Measurements from ENCODE around the gene PDLIM3. TPM values are rescaled to one million over a fixed set of nuclear protein-coding genes. Genes with fewer than 3 reads are reported as not detected.

Gene PDLIM3
- total RNA-seq, 1 donor from 2014 or later = 63.0 TPM

DNA sequence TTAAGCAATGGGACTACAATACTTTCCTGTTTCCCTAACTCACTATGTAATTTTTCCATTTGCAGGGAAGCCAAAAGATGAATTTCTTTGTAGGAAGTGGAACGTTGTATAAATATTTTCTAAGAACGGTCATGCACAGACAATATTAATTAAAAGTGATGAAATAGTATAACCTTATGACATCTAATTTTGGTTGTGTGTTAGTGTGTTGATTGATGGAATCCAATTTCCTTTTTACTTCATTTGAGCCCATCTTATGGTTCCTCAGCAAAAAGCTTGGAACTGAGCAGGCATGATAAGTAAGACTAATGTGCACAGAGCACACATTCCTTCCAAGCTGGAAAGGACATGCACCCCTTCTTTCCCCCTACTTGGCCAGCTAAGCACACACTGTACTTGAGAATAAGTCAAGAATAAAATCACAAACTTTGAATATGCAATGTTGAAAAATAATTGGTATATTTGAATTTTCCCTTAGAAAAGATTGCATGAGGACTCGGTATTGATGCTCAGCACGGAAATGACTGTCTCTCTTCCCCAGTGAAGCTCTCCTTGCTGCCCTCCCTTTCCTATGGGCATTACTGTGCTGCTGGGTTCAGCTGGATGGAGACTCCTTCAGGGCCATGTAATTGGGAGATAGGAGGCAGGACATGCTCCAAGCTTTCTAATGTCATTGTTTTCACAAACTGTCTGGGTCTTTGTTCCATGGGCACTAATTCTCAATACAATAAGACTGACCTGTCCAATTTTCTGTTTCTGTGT lies 19.2 kb upstream of the PDLIM3 start:
- DNase-seq (ENCODE audit: low spot score) = no peak
- peaks cover 10% of the 10 kb centered on the region for H3K4me1 Mint-ChIP-seq (ENCODE audit: low read depth)
- peaks cover 4% of the 10 kb centered on the region for H3K36me3 Mint-ChIP-seq (ENCODE audit: low read depth)
- TF ChIP-seq, protein P1, sequence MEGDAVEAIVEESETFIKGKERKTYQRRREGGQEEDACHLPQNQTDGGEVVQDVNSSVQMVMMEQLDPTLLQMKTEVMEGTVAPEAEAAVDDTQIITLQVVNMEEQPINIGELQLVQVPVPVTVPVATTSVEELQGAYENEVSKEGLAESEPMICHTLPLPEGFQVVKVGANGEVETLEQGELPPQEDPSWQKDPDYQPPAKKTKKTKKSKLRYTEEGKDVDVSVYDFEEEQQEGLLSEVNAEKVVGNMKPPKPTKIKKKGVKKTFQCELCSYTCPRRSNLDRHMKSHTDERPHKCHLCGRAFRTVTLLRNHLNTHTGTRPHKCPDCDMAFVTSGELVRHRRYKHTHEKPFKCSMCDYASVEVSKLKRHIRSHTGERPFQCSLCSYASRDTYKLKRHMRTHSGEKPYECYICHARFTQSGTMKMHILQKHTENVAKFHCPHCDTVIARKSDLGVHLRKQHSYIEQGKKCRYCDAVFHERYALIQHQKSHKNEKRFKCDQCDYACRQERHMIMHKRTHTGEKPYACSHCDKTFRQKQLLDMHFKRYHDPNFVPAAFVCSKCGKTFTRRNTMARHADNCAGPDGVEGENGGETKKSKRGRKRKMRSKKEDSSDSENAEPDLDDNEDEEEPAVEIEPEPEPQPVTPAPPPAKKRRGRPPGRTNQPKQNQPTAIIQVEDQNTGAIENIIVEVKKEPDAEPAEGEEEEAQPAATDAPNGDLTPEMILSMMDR (IDR thresholded peaks at IDR 0.05) = no peak
- H3K27me3 Mint-ChIP-seq (ENCODE audit: low read depth) = no peaks in the 10 kb centered on the region
- H3K4me3 Mint-ChIP-seq (ENCODE audit: unreplicated experiment) = no peak overlapping the region
- H3K9me3 Mint-ChIP-seq (ENCODE audit: low read depth) = peaks cover 13% of the 10 kb centered on the region
- no peak overlapping the region for H3K27ac Mint-ChIP-seq (ENCODE audit: unreplicated experiment)

GRCh38 chr4:185552254-185552653 lies 16.9 kb upstream of the PDLIM3 start:
- Mint-ChIP-seq H3K4me3 (ENCODE audit: unreplicated experiment) (no peak overlapping the region), H3K4me1 (ENCODE audit: low read depth) (no peaks in the 10 kb centered on the region), H3K36me3 (ENCODE audit: low read depth) (peaks cover 4% of the 10 kb centered on the region), H3K9me3 (ENCODE audit: low read depth) (peaks cover 13% of the 10 kb centered on the region), H3K27me3 (ENCODE audit: low read depth) (no peaks in the 10 kb centered on the region), H3K27ac (ENCODE audit: unreplicated experiment) (no peak overlapping the region)
- no peak for DNase-seq (ENCODE audit: low spot score)
- TF ChIP-seq, protein P1 (IDR thresholded peaks at IDR 0.05) = no peak

DNA sequence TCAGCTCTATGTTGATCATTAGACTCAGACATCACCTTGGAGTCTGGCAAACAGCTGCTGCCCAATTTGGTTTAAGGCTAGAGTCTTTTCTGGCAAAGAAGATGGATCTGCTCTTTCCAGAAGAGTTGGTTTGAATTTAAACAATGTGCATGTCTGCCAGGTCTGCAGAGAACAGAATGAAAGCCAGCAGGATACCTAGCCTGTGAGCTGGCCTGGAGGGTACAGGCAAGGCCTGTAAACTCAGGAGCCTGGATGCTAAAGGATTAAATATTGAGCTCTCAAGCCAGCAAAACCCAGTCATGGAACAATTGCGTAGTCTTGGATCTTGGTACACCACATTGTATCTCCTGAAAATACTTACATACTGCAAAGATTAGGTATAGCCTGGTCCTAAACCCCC lies 15.6 kb upstream of the PDLIM3 start:
- Mint-ChIP-seq H3K27ac (ENCODE audit: unreplicated experiment) (no peak overlapping the region), H3K27me3 (ENCODE audit: low read depth) (no peaks in the 10 kb centered on the region), H3K4me1 (ENCODE audit: low read depth) (no peaks in the 10 kb centered on the region), H3K4me3 (ENCODE audit: unreplicated experiment) (no peak overlapping the region), H3K9me3 (ENCODE audit: low read depth) (peaks cover 3% of the 10 kb centered on the region), H3K36me3 (ENCODE audit: low read depth) (no peaks in the 10 kb centered on the region)
- DNase-seq (ENCODE audit: low spot score) = no peak
- TF ChIP-seq, protein P1 (IDR thresholded peaks at IDR 0.05) = no peak

DNA sequence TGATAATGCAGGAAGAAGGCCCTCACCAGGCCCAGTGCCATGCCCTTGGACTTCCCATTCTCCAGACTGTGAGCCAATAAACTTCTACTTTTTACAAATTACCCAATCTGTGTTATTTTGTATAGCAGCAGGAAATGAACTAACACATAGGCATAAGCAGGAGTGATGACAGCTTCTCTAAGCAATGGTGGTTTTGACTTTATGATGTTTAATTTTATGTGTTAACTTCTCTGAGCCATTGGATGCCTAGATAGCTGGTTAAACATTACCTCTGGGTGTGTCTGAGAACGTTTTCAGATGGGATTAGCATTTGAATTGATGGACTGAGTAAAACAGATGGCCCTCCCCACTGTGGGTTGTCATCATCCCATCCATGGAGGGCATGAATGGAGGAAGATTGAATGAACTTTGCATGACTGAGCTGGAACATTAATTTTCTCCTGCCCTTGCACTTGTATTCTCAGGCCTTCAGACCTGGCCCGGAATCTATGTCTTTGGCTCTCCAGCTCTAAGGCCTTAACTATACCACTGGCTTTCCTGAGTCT lies 13.9 kb upstream of the PDLIM3 start:
- H3K9me3 Mint-ChIP-seq (ENCODE audit: low read depth) = no peaks in the 10 kb centered on the region
- H3K4me3 Mint-ChIP-seq (ENCODE audit: unreplicated experiment) = no peak overlapping the region
- H3K27ac Mint-ChIP-seq (ENCODE audit: unreplicated experiment) = no peak overlapping the region
- H3K36me3 Mint-ChIP-seq (ENCODE audit: low read depth) = no peaks in the 10 kb centered on the region
- TF ChIP-seq, protein P1 (IDR thresholded peaks at IDR 0.05) = no peak
- no peak for DNase-seq (ENCODE audit: low spot score)
- no peaks in the 10 kb centered on the region for H3K27me3 Mint-ChIP-seq (ENCODE audit: low read depth)
- no peaks in the 10 kb centered on the region for H3K4me1 Mint-ChIP-seq (ENCODE audit: low read depth)

- no peak for DNase-seq (ENCODE audit: low spot score)
- TF ChIP-seq, protein P1 (IDR thresholded peaks at IDR 0.05) = no peak
- Mint-ChIP-seq H3K36me3 (ENCODE audit: low read depth) (no peaks in the 10 kb centered on the region), H3K4me1 (ENCODE audit: low read depth) (no peaks in the 10 kb centered on the region), H3K27ac (ENCODE audit: unreplicated experiment) (no peak overlapping the region), H3K9me3 (ENCODE audit: low read depth) (no peaks in the 10 kb centered on the region), H3K27me3 (ENCODE audit: low read depth) (no peaks in the 10 kb centered on the region), H3K4me3 (ENCODE audit: unreplicated experiment) (no peak overlapping the region)
These were observed 13.3 kb upstream of the PDLIM3 start for GRCh38 chr4:185548587-185548986.
